ENCODE results near the gene EFR3B.
"Not testable (repeated sequence)": the region's sequence is repeated elsewhere in the genome, so short reads cannot be mapped to it uniquely, and the experiment has no call there.

EFR3B gene

GRCh38 chr2:25072606-25073005 is 30.7 kb downstream of the EFR3B start:
- no peak for DNase-seq (ENCODE audit: low spot score)
- FAIRE-seq: no peak

- FAIRE-seq (no peak), DNase-seq (ENCODE audit: low spot score) (no peak)
These were observed 31.1 kb downstream of the EFR3B start for GRCh38 chr2:25073025-25073424.

DNA sequence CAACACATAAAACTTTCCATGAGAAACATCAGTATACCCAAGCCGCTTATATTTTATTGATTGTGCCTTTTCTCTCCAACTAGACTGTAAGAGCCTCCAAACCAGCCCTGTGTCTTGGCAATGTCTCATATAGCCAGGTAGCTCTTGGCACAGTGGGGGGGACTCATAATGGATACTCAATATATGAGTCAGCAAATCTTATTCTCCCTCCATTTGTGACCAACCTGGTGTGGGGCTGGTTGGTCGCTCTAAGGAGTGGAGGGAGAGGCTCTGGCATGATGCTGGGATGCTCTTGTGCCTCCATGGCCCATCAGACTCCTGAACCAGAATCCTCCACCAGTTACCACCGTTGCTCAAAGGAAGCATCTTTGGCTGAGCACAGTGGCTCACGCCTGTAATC is 32.0 kb downstream of the EFR3B start:
- FAIRE-seq (no peak), DNase-seq (ENCODE audit: low spot score) (no peak)

- DNase-seq (ENCODE audit: low spot score) (no peak), FAIRE-seq (no peak)
These were observed 33.0 kb downstream of the EFR3B start for GRCh38 chr2:25074826-25075225.

GRCh38 chr2:25076749-25077148 is 34.9 kb downstream of the EFR3B start:
- FAIRE-seq: no peak

DNA sequence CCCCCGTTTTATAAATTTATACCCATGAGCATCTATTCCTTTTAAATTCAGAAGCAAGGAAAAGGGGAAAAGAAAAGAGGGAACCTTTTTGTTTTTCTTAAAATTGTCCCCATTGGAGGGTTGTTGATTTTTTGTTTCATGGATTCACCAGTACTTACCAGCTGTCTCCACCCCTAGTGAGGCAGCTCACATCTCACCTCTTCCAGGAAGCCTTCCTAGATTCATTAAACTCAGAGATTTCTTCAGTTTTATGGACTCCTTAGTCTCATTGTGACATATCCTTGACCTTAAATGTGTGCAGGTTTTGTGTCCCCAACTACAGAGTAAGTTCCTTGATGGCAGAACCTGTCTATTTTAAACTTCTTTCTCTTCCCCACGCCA is 35.9 kb downstream of the EFR3B start:
- FAIRE-seq (no peak), DNase-seq (ENCODE audit: low spot score) (no peak)

More at GRCh38 chr2:25076749-25077148, 34.9 kb downstream of the EFR3B start:
- DNase-seq (ENCODE audit: low spot score): no peak

DNA sequence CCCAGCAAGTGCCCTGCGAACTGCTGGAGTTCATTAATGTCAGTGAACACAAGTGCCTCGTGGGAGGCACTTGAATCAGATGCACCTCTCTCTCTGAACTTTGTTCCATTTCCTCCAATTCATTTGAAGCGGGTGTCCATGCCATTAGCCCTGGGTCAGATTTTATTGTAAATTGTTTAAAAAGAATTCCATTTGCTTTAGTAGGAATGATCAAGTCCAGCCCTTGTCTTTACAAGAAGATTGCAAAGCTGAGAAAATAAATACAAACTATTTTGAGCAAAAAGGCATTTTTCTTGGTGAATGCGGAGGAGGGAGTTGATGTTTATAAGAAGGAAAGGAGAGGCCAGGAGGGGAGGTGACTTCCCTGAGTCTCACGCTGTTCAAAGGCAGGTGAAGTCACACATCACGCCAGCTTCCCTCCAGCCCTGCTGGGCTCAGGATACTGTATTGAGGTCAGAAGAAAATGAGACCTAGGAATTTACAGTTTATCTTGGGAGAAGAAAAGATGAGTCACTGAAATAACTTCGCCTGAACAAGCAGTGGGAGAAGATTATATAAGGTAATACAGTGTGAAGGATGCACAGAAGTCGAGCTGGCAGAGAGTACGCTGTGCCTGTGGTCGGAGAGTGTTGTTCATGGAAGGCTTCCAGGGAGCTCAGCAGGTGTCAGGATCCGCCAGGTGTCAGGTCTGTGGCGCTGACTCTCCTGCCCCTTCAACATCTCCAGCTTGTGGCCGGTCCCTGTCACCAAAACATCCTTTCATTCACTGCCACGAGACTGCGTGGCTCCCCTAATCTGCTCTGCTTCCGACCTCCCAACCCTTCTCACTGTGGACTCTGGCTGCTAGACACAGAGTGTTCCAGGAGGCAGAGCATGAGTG is 36.5 kb downstream of the EFR3B start:
- DNase-seq (ENCODE audit: low spot score) (peak; percentile 89), FAIRE-seq (peak; percentile 44)

DNA sequence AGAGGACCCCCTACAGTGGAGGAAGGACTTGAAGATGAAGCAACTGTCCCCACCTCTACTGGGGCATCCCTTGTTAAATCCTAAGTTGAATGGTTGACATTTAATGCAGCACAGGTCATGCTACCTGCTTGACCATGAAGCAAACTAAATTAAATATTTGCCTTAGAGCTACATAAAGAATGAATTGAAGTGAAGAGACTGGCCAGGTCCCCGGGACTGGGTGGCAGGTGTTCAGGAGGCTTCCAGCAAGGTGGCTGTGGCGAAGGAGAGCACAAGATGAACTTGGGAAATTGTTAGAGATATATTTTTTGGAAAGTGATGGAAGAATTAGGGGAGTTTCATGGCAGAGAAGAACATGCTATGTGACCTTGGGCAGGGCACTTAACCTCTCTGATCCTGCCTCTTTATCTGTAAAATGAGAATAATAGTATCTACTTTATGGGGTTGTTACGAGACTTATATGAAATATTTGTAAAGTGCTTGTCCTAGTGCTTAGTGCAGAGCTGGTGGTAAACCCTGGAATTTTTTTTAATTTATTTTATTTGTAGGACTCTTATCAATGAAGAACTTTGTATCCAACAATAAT is 37.3 kb downstream of the EFR3B start:
- DNase-seq (ENCODE audit: low spot score): no peak
- no peak for FAIRE-seq

- FAIRE-seq (no peak), DNase-seq (ENCODE audit: low spot score) (no peak)
These were observed 39.4 kb downstream of the EFR3B start for GRCh38 chr2:25081237-25081790.

- DNase-seq (ENCODE audit: low spot score) (no peak), FAIRE-seq (no peak)
These were observed 40.2 kb downstream of the EFR3B start for GRCh38 chr2:25082002-25082622.

- DNase-seq (ENCODE audit: low spot score): no peak
- FAIRE-seq: no peak
These were observed 44.1 kb downstream of the EFR3B start for GRCh38 chr2:25085761-25086560.

DNA sequence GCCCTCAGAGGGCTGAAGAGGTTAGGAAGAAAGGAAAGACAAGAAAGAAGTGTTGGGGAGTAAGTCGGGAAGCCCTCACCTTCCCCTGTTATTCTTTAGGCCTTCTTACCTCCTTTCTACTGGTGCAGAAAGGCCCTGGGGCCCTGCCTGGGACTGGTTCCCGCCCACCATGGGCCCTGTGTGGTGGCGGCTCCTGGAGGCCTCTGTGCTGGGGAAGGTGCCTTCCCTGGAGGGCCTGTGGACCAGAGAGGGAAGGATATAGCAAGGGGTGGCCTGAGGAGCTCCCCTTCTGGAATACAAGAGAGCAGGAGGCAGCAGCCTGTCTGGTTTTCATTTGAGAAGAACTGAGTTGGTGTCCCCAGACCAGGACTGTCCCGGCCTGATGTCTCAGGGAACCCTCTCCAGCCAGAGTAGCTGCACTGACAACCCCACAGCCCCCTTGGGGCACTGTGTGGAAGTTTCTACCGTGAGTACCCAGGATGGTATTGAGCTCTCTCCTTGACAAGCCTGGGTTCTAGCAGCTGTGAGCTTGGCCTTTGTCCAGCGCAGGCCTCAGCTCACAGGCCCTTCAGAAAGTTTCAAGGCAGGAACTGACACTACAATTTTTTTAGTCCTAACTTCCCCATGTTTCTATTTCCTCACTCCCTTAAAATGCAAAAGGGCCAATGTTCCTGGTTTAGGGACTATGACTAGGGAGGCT is 47.1 kb downstream of the EFR3B start:
- FAIRE-seq: no peak
- no peak for DNase-seq (ENCODE audit: low spot score)

- DNase-seq (ENCODE audit: low spot score) (no peak), FAIRE-seq (no peak)
These were observed 47.9 kb downstream of the EFR3B start for GRCh38 chr2:25089605-25090315.

GRCh38 chr2:25090801-25091200 is 48.9 kb downstream of the EFR3B start:
- FAIRE-seq: no peak
- DNase-seq (ENCODE audit: low spot score): no peak

- FAIRE-seq (no peak), DNase-seq (ENCODE audit: low spot score) (no peak)
These were observed 49.4 kb downstream of the EFR3B start for GRCh38 chr2:25091265-25091664.

- FAIRE-seq: no peak
- no peak for DNase-seq (ENCODE audit: low spot score)
These were observed 56.2 kb downstream of the EFR3B start for GRCh38 chr2:25098056-25098455.

GRCh38 chr2:25098670-25099486 is 57.0 kb downstream of the EFR3B start:
- FAIRE-seq (no peak), DNase-seq (ENCODE audit: low spot score) (no peak)

DNA sequence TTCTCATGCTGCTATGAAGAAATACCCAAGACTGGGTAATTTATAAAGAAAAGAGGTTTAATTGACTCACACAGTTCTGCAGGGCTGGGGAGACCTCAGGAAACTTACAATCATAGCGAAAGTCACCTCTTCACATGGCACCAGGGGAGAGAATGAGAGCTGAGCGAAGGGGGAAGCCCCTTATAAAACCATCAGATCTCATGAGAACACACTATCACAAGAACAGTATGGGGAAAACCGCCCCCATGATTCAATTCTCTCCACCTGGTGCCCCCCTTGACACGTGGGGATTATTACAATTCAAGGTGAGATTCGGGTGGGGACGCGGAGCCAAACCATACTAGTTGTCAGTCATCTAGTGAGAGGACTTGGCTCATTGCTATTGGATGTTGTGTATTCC is 60.5 kb downstream of the EFR3B start:
- FAIRE-seq; DNase-seq (ENCODE audit: low spot score): not testable (repeated sequence)

DNA sequence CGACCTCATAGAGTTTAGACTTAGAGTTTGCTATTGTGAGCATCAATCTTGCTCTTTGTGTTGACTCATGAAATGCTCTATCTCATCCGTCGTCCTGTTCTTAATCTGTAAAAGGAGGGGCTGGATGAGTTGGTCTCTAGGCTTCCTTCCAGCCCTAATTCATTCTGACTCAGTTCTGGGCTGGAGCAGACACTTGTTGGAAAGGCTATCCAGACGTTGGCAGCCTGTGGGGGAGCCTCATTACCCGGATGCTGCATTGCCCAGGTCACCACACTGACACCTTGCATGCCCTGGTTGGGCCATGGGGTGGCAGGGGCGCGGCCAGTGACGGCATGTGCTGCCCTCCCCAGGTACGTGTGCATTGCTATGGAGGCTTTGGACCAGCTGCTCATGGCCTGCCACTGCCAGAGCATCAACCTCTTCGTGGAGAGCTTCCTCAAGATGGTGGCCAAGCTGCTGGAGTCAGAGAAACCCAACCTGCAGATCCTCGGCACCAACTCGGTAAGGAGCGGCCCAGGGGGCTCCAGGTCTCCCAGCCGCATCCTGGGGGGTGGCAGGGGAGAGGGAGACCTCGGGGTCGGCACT is 61.5 kb downstream of the EFR3B start:
- FAIRE-seq (no peak), DNase-seq (ENCODE audit: low spot score) (peak; percentile 67)

Data from RCC 7860 (cell line).